Panc1 (cell line): Measurements from ENCODE around the gene PDP2.

ENCODE experiments used
- CTCF ChIP-seq: fragments of 450-650 bp; IDR thresholded peaks from 2 replicates; pipeline ENCODE4 v1.5.1; 2017; ENCODE audit warnings: mild to moderate bottlenecking
- POLR2AphosphoS5 ChIP-seq: IDR thresholded peaks from 2 replicates; pipeline ENCODE4 v1.6.1; 2012; ENCODE audit warnings: mild to moderate bottlenecking, low read depth, low read length, moderate library complexity
- REST ChIP-seq, 2 experiments: IDR thresholded peaks; 2 replicates each; pipeline ENCODE4 v1.6.1; 2011 to 2012; ENCODE audit warnings: low read depth in 2 of 2, control low read depth in 1 of 2, low read length in 1 of 2, mild to moderate bottlenecking in 1 of 2, moderate library complexity in 1 of 2; ENCODE audit not compliant: insufficient read depth in 1 of 2
- SIN3A ChIP-seq: IDR thresholded peaks from 2 replicates; pipeline ENCODE4 v1.6.1; 2012; ENCODE audit warnings: low read depth, mild to moderate bottlenecking, low read length, moderate library complexity, borderline replicate concordance; ENCODE audit not compliant: insufficient read depth
- TCF7L2 ChIP-seq: IDR thresholded peaks from 2 replicates; pipeline ENCODE4 v1.6.1; 2011; ENCODE audit warnings: mild to moderate bottlenecking, low read depth, low read length, inconsistent platforms

- TF ChIP-seq CTCF (no peak), POLR2AphosphoS5 (no peak), REST (IDR thresholded peaks at IDR 0.05; ENCODE audit: insufficient read depth in 1 of 2, low read depth in 2 of 2, low read length in 1 of 2) (no peak), SIN3A (no peak), TCF7L2 (no peak)
These were observed 11.0 kb downstream of the PDP2 start for GRCh38 chr16:66891360-66891759.
